Activated naive CD4-positive, alpha-beta T cell treated with anti-CD3 and anti-CD28 coated beads, Interleukin-2, amount 50 U/mL, for 72 hours (primary cell): ENCODE data around the gene YPEL2. TPM values are rescaled to one million over a fixed set of nuclear protein-coding genes. Genes with fewer than 3 reads are reported as not detected.
A peak's percentile ranks its signal among the peaks of the same experiment; 100 is the strongest.

Source experiments
- ATAC-seq, 2 donors: fragments of 150-1000 bp; cut with Tn5 transposase; 2 replicates each; pipeline ENCODE4 v1.10.0; 2021; ENCODE audit warnings: mild to moderate bottlenecking in 2 of 2, moderate library complexity in 2 of 2
- DNase-seq, 2 donors: peaks; one replicate each; pipeline ENCODE4 v3.0.0; 2021 to 2022; ENCODE audit warnings: low spot score in 2 of 2
- H3K27ac Mint-ChIP-seq, 2 donors: one replicate each; pipeline ENCODE4 v1.8.0; 2022; ENCODE audit warnings: mild to moderate bottlenecking in 2 of 2, mixed read lengths in 2 of 2
- H3K36me3 Mint-ChIP-seq, 2 donors: one replicate each; pipeline ENCODE4 v1.8.0; 2022; ENCODE audit warnings: mixed read lengths in 2 of 2
- H3K9me3 Mint-ChIP-seq, 2 donors: one replicate each; pipeline ENCODE4 v1.8.0; 2022; ENCODE audit warnings: mixed read lengths in 2 of 2
- total RNA-seq, 2 donors: library from RNA; stranded (reverse); gene quantifications; one replicate each; pipeline ENCODE4 v1.2.3, GENCODE V29; 2022

The YPEL2 gene
- total RNA-seq, 2 donors from 2014 or later = 6.6 to 7.0 TPM

DNA sequence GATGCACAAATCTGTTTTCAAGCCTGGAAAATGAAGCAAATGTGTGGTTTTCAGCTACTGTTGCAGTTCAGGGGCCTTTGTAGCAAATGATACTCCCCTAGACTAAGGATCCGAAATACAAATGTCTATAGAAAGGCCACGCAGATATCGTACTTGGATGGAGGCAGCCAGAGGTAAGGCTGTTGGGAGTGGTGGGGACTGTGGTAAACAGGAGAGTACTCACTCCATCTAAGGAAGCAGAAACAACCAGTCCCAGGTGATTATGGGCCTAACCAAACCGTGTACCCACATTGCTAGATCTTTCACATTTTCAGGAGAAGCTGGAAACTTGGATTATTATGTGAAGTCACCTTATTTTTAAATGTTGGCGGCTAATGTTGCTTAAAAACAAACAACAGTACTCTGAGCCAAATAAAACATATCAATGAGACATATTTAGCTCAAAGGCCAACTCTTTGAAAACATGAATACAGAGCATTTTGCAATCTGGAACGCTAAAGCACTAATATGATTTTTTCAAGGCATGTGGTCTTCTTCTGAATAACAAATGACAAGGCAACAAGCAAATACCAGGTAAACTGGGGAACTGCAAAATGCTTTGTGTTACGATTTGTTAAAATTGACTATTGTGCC lies 110.1 kb downstream of the YPEL2 start:
- Mint-ChIP-seq H3K36me3 (no peaks in the 10 kb centered on the region), H3K27ac (peak overlapping the region; percentile 89 to 97), H3K9me3 (no peaks in the 10 kb centered on the region)
- ATAC-seq (no peak), DNase-seq (no peak)

DNA sequence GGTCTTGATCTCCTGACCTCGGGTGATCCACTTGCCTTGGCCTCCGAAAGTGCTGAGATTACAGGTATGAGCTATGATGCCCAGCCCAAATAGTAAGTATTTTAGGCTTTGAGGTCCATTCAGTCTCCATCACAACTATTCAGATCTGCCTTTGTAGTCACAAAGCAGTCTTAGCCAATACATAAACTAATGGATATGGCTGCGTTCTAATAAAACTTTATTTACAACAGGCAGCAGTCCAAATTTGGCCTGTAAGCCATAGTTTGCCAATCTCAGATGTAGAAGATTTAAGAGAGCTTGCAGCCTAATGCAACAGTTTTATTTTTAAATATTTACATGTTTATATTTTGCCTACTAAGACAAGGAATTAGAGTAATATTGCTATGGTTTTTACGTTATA lies 111.7 kb downstream of the YPEL2 start:
- no peak for ATAC-seq
- Mint-ChIP-seq H3K9me3 (no peaks in the 10 kb centered on the region), H3K27ac (no peak overlapping the region), H3K36me3 (no peaks in the 10 kb centered on the region)
- DNase-seq = no peak

Other genes starting within 250 kb of the YPEL2 start
- gene TRIM37, start 224.8 kb upstream of the YPEL2 start, total RNA-seq = 10 to 100 TPM; 22.4 to 34.4 TPM
- gene SKA2, start 176.5 kb upstream of the YPEL2 start, total RNA-seq = 10 to 100 TPM; 74.0 to 89.9 TPM
- 100 to 1,000 TPM in 1 of 2 donors, 10 to 100 TPM in 1; 87.5 to 103 TPM for gene PRR11, start 175.9 kb upstream of the YPEL2 start, total RNA-seq
- gene SMG8, start 121.6 kb upstream of the YPEL2 start, total RNA-seq = 10 to 100 TPM; 14.0 to 19.1 TPM
- 1 to 10 TPM; 2.7 to 3.7 TPM for gene GDPD1, start 111.1 kb upstream of the YPEL2 start, total RNA-seq
- gene DHX40, start 234.0 kb downstream of the YPEL2 start, total RNA-seq = 10 to 100 TPM; 16.4 to 33.1 TPM